ENCODE measurements around the gene SUSD4.

DNA sequence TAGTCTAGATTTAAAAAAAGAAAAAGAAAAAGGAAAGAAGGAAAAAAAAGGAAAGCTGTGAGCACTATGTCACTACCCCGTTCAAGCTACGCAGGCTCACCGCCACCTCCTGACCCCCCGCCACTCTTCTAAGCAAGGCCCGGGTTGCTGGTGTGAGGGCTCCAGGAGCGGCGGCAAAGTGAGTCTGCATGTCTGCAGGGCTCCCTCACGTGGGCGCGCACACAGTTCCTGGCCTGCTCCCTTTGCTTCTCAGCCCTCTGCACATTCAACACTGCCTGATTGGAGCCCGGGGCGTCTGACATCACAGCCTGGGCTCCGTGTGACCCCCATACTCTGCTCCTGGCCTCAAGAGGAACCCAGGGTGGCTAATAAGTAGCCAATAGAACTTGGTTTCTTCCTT is 139.5 kb downstream of the SUSD4 start:
- TF ChIP-seq, protein P1, sequence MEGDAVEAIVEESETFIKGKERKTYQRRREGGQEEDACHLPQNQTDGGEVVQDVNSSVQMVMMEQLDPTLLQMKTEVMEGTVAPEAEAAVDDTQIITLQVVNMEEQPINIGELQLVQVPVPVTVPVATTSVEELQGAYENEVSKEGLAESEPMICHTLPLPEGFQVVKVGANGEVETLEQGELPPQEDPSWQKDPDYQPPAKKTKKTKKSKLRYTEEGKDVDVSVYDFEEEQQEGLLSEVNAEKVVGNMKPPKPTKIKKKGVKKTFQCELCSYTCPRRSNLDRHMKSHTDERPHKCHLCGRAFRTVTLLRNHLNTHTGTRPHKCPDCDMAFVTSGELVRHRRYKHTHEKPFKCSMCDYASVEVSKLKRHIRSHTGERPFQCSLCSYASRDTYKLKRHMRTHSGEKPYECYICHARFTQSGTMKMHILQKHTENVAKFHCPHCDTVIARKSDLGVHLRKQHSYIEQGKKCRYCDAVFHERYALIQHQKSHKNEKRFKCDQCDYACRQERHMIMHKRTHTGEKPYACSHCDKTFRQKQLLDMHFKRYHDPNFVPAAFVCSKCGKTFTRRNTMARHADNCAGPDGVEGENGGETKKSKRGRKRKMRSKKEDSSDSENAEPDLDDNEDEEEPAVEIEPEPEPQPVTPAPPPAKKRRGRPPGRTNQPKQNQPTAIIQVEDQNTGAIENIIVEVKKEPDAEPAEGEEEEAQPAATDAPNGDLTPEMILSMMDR (IDR thresholded peaks at IDR 0.05) = no peak
- TF ChIP-seq POLR2A (IDR thresholded peaks at IDR 0.05) = no peak
- no peak for TF ChIP-seq EP300 (IDR thresholded peaks at IDR 0.05)
